HepG2 (cell line): ENCODE results near the gene MVB12A. TPM values are rescaled to one million over a fixed set of nuclear protein-coding genes. Genes with fewer than 3 reads are reported as not detected.
A peak's percentile ranks its signal among the peaks of the same experiment; 100 is the strongest.

Experiments
- DNMT1 ChIP-seq: sonication (generic); formaldehyde crosslinking; IDR thresholded peaks from 2 replicates; pipeline ENCODE4 v1.5.1; 2020; ENCODE audit warnings: mild to moderate bottlenecking, missing genetic modification reagents
- FIP1L1 ChIP-seq: fragments of 200-400 bp; formaldehyde crosslinking; IDR thresholded peaks from 2 replicates; pipeline ENCODE4 v1.6.1; 2018; ENCODE audit warnings: low read depth, mild to moderate bottlenecking, low read length, moderate library complexity, borderline replicate concordance; ENCODE audit not compliant: insufficient read depth
- KDM4B ChIP-seq: sonication (generic); formaldehyde crosslinking; IDR thresholded peaks from 2 replicates; pipeline ENCODE4 v1.4.0; 2020; ENCODE audit warnings: missing genetic modification reagents
- PHF8 ChIP-seq: sonication (generic); formaldehyde crosslinking; IDR thresholded peaks from 2 replicates; pipeline ENCODE4 v1.5.0; 2020; ENCODE audit warnings: missing genetic modification reagents
- RELA ChIP-seq: sonication (generic); formaldehyde crosslinking; IDR thresholded peaks from 2 replicates; pipeline ENCODE4 v1.4.0; 2020; ENCODE audit warnings: missing genetic modification reagents
- TEAD3 ChIP-seq: optimal IDR thresholded peaks from 2 replicates; pipeline ENCODE3; 2016; ENCODE audit warnings: borderline replicate concordance
- ZBTB3 ChIP-seq: sonication (generic); formaldehyde crosslinking; IDR thresholded peaks from 2 replicates; pipeline ENCODE4 v1.4.0; 2020; ENCODE audit warnings: low read depth, mild to moderate bottlenecking, moderate library complexity, missing genetic modification reagents, borderline replicate concordance
- ZFX ChIP-seq: sonication (generic); formaldehyde crosslinking; IDR thresholded peaks from 2 replicates; pipeline ENCODE4 v1.4.0; 2020; ENCODE audit warnings: mild to moderate bottlenecking, low read depth, missing genetic modification reagents, moderate library complexity
- ZNF264 ChIP-seq: sonication (generic); formaldehyde crosslinking; IDR thresholded peaks from 2 replicates; pipeline ENCODE4 v1.4.0; 2020; ENCODE audit warnings: missing genetic modification reagents
- ZNF382 ChIP-seq: sonication (generic); formaldehyde crosslinking; IDR thresholded peaks from 2 replicates; pipeline ENCODE4 v1.5.0; 2020; ENCODE audit warnings: missing genetic modification reagents, mild to moderate bottlenecking, borderline replicate concordance
- ZNF563 ChIP-seq: sonication (generic); formaldehyde crosslinking; IDR thresholded peaks from 2 replicates; pipeline ENCODE4 v1.8.0; 2022; ENCODE audit warnings: mild to moderate bottlenecking, moderate library complexity, missing genetic modification reagents
- ZNF598 ChIP-seq: sonication (generic); formaldehyde crosslinking; IDR thresholded peaks from 2 replicates; pipeline ENCODE4 v1.5.1; 2020; ENCODE audit warnings: mild to moderate bottlenecking, missing genetic modification reagents, borderline replicate concordance
- ZSCAN22 ChIP-seq: sonication (generic); formaldehyde crosslinking; IDR thresholded peaks from 2 replicates; pipeline ENCODE4 v1.4.0; 2020; ENCODE audit warnings: mild to moderate bottlenecking, missing genetic modification reagents
- polyA plus RNA-seq, 8 experiments: library from polyadenylated mRNA; depleted of rRNA in 3 of 8; stranded (reverse) in 7 of 8; unstranded in 1 of 8; fragments of >200 nt; fragmentation: Illumina TruSeq in 4 of 8; extraction: Trizol in 4 of 8; gene quantifications; 2 replicates each; pipeline versions ENCODE4 v1.2.1 to v1.2.3, GENCODE V29; 2011 to 2016; ENCODE audit warnings: low read depth in 4 of 8, missing spikeins in 1 of 8, mixed read lengths in 1 of 8; ENCODE audit not compliant: insufficient read depth in 1 of 8
- total RNA-seq, 5 experiments: library from RNA; depleted of rRNA; stranded (reverse); fragments of >200 nt; fragmentation: Illumina TruSeq; extraction: Trizol; gene quantifications; 2 replicates each; pipeline ENCODE4 v1.2.3, GENCODE V29; 2016; ENCODE audit warnings: low read depth in 1 of 5
- TF ChIP-seq, protein P1 (sequence below): sonication (generic); formaldehyde crosslinking; IDR thresholded peaks from 2 replicates; pipeline ENCODE4 v1.5.0; 2020; ENCODE audit warnings: missing genetic modification reagents
- TF ChIP-seq, protein P2 (sequence below): sonication (generic); formaldehyde crosslinking; IDR thresholded peaks from 2 replicates; pipeline ENCODE4 v1.8.0; 2023; ENCODE audit warnings: mild to moderate bottlenecking, missing genetic modification reagents
- TF ChIP-seq, protein P3 (sequence below): IDR thresholded peaks from 2 replicates; pipeline ENCODE4 v1.6.1; 2018; ENCODE audit warnings: missing genetic modification reagents
- TF ChIP-seq, protein P4 (sequence below): fragments of 450-650 bp; IDR thresholded peaks from 2 replicates; pipeline ENCODE4 v1.6.1; 2017
- TF ChIP-seq, protein P5 (sequence below): sonication (generic); formaldehyde crosslinking; IDR thresholded peaks from 2 replicates; pipeline ENCODE4 v1.5.0; 2020; ENCODE audit warnings: mild to moderate bottlenecking, missing genetic modification reagents, borderline replicate concordance
- TF ChIP-seq, protein P6 (sequence below): sonication (generic); formaldehyde crosslinking; IDR thresholded peaks from 2 replicates; pipeline ENCODE4 v1.8.0; 2022; ENCODE audit warnings: missing genetic modification reagents, low read depth, mild to moderate bottlenecking, borderline replicate concordance

Gene MVB12A
- total and polyA plus RNA-seq, 2 of the 13 experiments (the other 11 are each of a cell fraction or from before 2014, with no cell fraction given), result 35.7 to 36.1 TPM

DNA sequence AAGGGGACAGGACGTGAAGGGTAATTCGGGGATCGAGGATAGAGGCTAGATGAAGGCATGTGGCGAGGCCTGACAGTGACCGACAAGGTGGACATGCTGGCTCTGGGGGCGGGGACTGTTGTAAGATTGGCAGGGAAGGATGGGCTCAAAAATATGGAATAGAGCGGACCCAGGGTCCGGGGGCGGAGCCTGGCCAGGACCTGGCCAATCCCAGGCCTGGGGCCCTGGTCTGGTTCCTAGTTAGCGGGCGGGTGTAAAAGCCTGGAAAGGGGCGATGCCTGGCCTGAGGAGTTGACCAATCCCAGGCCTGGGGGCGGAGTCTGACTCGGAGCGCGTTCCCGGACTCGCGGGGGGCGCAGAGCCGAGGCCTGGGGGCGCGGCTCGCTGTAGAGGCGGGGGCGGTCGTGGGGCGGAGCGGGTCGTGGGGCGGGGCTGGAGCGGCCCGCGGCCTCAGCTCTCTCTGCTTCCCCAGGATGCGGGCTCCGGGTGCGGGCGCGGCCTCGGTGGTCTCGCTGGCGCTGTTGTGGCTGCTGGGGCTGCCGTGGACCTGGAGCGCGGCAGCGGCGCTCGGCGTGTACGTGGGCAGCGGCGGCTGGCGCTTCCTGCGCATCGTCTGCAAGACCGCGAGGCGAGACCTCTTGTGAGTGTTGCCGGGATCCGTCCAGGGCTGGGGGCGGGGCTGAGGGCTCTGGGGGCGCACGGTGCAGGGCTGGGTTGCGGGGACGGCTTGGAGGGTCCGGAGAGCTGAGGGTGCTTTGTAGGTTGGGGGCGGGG lies 50.4 kb downstream of the MVB12A start, which contains the start of gene SLC27A1 (continued):
- TF ChIP-seq ZSCAN22 (CRISPR knock-in tag) (no peak), PHF8 (CRISPR knock-in tag) (peak; percentile 52; the same call in 1 of the 2 replicates), ZNF598 (CRISPR knock-in tag) (0 out of 2 replicates have a peak, but pooled peaks have one; percentile 16), KDM4B (CRISPR knock-in tag) (no peak), ZNF264 (CRISPR knock-in tag) (no peak), ZBTB3 (CRISPR knock-in tag) (no peak), ZFX (CRISPR knock-in tag) (peak; percentile 78), TEAD3 (CRISPR knock-in tag) (peak; percentile 9), ZNF563 (CRISPR knock-in tag) (peak; percentile 49; the same call in 1 of the 2 replicates), FIP1L1 (no peak), RELA (CRISPR knock-in tag) (no peak), ZNF382 (CRISPR knock-in tag) (no peak), DNMT1 (CRISPR knock-in tag) (no peak)
- TF ChIP-seq, protein P1, sequence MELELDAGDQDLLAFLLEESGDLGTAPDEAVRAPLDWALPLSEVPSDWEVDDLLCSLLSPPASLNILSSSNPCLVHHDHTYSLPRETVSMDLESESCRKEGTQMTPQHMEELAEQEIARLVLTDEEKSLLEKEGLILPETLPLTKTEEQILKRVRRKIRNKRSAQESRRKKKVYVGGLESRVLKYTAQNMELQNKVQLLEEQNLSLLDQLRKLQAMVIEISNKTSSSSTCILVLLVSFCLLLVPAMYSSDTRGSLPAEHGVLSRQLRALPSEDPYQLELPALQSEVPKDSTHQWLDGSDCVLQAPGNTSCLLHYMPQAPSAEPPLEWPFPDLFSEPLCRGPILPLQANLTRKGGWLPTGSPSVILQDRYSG (CRISPR knock-in tag), result no peak
- TF ChIP-seq, protein P2, sequence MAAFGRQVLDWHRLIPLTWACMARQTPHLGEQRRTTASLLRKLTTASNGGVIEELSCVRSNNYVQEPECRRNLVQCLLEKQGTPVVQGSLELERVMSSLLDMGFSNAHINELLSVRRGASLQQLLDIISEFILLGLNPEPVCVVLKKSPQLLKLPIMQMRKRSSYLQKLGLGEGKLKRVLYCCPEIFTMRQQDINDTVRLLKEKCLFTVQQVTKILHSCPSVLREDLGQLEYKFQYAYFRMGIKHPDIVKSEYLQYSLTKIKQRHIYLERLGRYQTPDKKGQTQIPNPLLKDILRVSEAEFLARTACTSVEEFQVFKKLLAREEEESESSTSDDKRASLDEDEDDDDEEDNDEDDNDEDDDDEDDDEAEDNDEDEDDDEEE (CRISPR knock-in tag), result no peak
- TF ChIP-seq, protein P3, sequence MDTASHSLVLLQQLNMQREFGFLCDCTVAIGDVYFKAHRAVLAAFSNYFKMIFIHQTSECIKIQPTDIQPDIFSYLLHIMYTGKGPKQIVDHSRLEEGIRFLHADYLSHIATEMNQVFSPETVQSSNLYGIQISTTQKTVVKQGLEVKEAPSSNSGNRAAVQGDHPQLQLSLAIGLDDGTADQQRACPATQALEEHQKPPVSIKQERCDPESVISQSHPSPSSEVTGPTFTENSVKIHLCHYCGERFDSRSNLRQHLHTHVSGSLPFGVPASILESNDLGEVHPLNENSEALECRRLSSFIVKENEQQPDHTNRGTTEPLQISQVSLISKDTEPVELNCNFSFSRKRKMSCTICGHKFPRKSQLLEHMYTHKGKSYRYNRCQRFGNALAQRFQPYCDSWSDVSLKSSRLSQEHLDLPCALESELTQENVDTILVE (CRISPR knock-in tag), result no peak
- TF ChIP-seq, protein P4, sequence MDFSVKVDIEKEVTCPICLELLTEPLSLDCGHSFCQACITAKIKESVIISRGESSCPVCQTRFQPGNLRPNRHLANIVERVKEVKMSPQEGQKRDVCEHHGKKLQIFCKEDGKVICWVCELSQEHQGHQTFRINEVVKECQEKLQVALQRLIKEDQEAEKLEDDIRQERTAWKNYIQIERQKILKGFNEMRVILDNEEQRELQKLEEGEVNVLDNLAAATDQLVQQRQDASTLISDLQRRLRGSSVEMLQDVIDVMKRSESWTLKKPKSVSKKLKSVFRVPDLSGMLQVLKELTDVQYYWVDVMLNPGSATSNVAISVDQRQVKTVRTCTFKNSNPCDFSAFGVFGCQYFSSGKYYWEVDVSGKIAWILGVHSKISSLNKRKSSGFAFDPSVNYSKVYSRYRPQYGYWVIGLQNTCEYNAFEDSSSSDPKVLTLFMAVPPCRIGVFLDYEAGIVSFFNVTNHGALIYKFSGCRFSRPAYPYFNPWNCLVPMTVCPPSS, result no peak
- TF ChIP-seq, protein P5, sequence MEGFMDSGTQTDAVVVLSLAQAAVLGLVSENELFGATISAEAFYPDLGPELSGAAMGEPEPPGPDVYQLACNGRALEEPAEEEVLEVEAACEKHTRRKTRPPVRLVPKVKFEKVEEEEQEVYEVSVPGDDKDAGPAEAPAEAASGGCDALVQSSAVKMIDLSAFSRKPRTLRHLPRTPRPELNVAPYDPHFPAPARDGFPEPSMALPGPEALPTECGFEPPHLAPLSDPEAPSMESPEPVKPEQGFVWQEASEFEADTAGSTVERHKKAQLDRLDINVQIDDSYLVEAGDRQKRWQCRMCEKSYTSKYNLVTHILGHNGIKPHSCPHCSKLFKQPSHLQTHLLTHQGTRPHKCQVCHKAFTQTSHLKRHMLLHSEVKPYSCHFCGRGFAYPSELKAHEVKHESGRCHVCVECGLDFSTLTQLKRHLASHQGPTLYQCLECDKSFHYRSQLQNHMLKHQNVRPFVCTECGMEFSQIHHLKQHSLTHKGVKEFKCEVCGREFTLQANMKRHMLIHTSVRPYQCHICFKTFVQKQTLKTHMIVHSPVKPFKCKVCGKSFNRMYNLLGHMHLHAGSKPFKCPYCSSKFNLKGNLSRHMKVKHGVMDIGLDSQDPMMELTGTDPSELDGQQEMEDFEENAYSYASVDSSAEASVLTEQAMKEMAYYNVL (CRISPR knock-in tag), result 0 out of 2 replicates have a peak, but pooled peaks have one; percentile 28
- TF ChIP-seq, protein P6, sequence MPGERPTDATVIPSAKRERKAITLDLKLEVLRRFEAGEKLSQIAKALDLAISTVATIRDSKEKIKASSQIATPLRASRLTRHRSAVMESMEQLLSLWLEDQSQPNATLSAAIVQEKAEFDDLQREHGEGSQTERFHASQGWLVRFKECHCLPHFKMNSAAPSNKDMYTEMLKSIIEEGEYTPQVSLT (CRISPR knock-in tag), result no peak
